Endothelial cell of umbilical vein (primary cell): ENCODE results near the gene NPIPB2. TPM values are rescaled to one million over a fixed set of nuclear protein-coding genes. Genes with fewer than 3 reads are reported as not detected.

Experiments
- BruUV-seq: library from RNA; stranded (reverse); fragments of 400-500 nt; replicated peaks from 2 replicates; lab custom pipeline; 2021; lab: Mats Ljungman, UMichigan
- CTCF ChIA-PET: fragments of 300-600, 350-600 bp; sonication (Branson Sonifier 250); formaldehyde crosslinking; loops from one replicate; lab custom pipeline; 2021; ENCODE audit warnings: antibody characterized with exemption, inconsistent platforms; lab: Charles Lee
- POLR2A ChIA-PET: fragments of 300-600, 350-600 bp; sonication (Branson Sonifier 250); formaldehyde crosslinking; loops from one replicate; lab custom pipeline; 2021; ENCODE audit warnings: antibody characterized with exemption, inconsistent platforms; lab: Charles Lee
- DNase-seq: peaks from one replicate; pipeline ENCODE4 v3.0.0-alpha.2; 2011; ENCODE audit warnings: low read depth, low spot score
- FAIRE-seq: peaks from 2 replicates; lab custom pipeline; 2011; peaks lifted over from hg19 to GRCh38; lab: Jason Lieb, UNC
- H2AFZ ChIP-seq: 2 replicates; pipeline ENCODE4 v1.6.0; 2012; ENCODE audit warnings: low read depth, low read length, control low read depth, inconsistent platforms
- H3K27ac ChIP-seq: 2 replicates; pipeline ENCODE4 v1.5.1; 2011; ENCODE audit warnings: low read depth, mild to moderate bottlenecking, control low read depth, low read length, moderate library complexity; ENCODE audit not compliant: insufficient read depth
- H3K27me3 ChIP-seq, 2 experiments: 2 replicates each; pipeline versions ENCODE4 v1.6.0 to v1.6.1; 2011; ENCODE audit warnings: low read length in 2 of 2, mixed read lengths in 1 of 2; ENCODE audit not compliant: control insufficient read depth in 2 of 2, insufficient read depth in 2 of 2
- H3K36me3 ChIP-seq, 2 experiments: 2 replicates in 1 of 2; 3 replicates in 1 of 2; pipeline ENCODE4 v1.5.1; 2011; ENCODE audit warnings: low read length in 2 of 2, mild to moderate bottlenecking in 1 of 2, moderate library complexity in 1 of 2; ENCODE audit not compliant: control insufficient read depth in 2 of 2, insufficient read depth in 2 of 2; ENCODE audit errors: extremely low read depth in 1 of 2
- H3K4me1 ChIP-seq: 3 replicates; pipeline ENCODE4 v1.5.1; 2011; ENCODE audit warnings: mild to moderate bottlenecking, low read length; ENCODE audit not compliant: control insufficient read depth, insufficient read depth; ENCODE audit errors: extremely low read depth
- H3K4me2 ChIP-seq: 2 replicates; pipeline ENCODE4 v1.6.1; 2011; ENCODE audit warnings: low read length, control low read depth, mixed read lengths; ENCODE audit not compliant: insufficient read depth
- H3K4me3 ChIP-seq, 3 experiments: fragments of 200-600 bp in 1 of 3; sonication (generic), shearing (Covaris generic) in 1 of 3; replicated peaks in 1 of 3; 2 replicates each; pipeline ENCODE4 v1.5.1; 2011 to 2016; ENCODE audit warnings: control low read depth in 3 of 3, low read length in 3 of 3, mild to moderate bottlenecking in 2 of 3, inconsistent platforms in 1 of 3, low read depth in 1 of 3, moderate library complexity in 1 of 3; ENCODE audit not compliant: insufficient read depth in 1 of 3
- H3K79me2 ChIP-seq: 2 replicates; pipeline ENCODE4 v1.6.0; 2012; ENCODE audit warnings: low read length, inconsistent platforms; ENCODE audit not compliant: control insufficient read depth, insufficient read depth
- H3K9ac ChIP-seq: replicated peaks from 2 replicates; pipeline ENCODE3; 2011; ENCODE audit warnings: low read length, control low read depth; ENCODE audit not compliant: insufficient read depth; ENCODE audit errors: extremely low read depth
- H3K9me1 ChIP-seq: replicated peaks from 3 replicates; pipeline ENCODE4 v1.6.0; 2011; ENCODE audit warnings: mild to moderate bottlenecking, low read length; ENCODE audit not compliant: control insufficient read depth, insufficient read depth; ENCODE audit errors: extremely low read depth
- H3K9me3 ChIP-seq: replicated peaks from 2 replicates; pipeline ENCODE4 v1.5.1; 2012; ENCODE audit warnings: low read length, inconsistent platforms; ENCODE audit not compliant: control insufficient read depth, insufficient read depth
- H4K20me1 ChIP-seq: replicated peaks from 2 replicates; pipeline ENCODE3; 2011; ENCODE audit warnings: mild to moderate bottlenecking, low read length; ENCODE audit not compliant: control insufficient read depth, insufficient read depth; ENCODE audit errors: extremely low read depth
- EZH2 ChIP-seq: IDR thresholded peaks from 2 replicates; pipeline ENCODE4 v1.6.1; 2012; ENCODE audit warnings: borderline replicate concordance, low read depth, mild to moderate bottlenecking, moderate library complexity, low read length, inconsistent platforms; ENCODE audit not compliant: severe bottlenecking
- FOS ChIP-seq: IDR thresholded peaks from 2 replicates; pipeline ENCODE4 v1.6.1; 2011; ENCODE audit warnings: mild to moderate bottlenecking, low read length, moderate library complexity, borderline replicate concordance; ENCODE audit not compliant: insufficient read depth
- JUN ChIP-seq: IDR thresholded peaks from 2 replicates; pipeline ENCODE4 v1.6.1; 2011; ENCODE audit warnings: borderline replicate concordance, low read depth; ENCODE audit not compliant: insufficient read length, insufficient read depth
- MAX ChIP-seq: IDR thresholded peaks from 2 replicates; pipeline ENCODE4 v1.6.1; 2011; ENCODE audit not compliant: insufficient read depth, insufficient read length
- MYC ChIP-seq: IDR thresholded peaks from one replicate; pipeline ENCODE4 v1.6.1; 2011; ENCODE audit warnings: mild to moderate bottlenecking, low read depth, low read length
- POLR2AphosphoS5 ChIP-seq: IDR thresholded peaks from 2 replicates; pipeline ENCODE4 v1.6.1; 2012; ENCODE audit warnings: low read depth, mild to moderate bottlenecking, control low read depth, low read length, moderate library complexity; ENCODE audit not compliant: insufficient read depth
- dilution Hi-C: fragments of 300-500 bp; cut with MboI; formaldehyde crosslinking; loops from one replicate; pipeline ENCODE4 v1.15.0; 2019; ENCODE audit warnings: low sequenced_read_pairs; ENCODE audit not compliant: extremely low pct_ligation_motif_present
- intact Hi-C: fragments of 100-400 bp; cut with micrococcal nuclease; formaldehyde crosslinking; loops from one replicate; pipeline ENCODE4 v1.10.0; 2022
- polyA plus RNA-seq, 4 experiments: library from polyadenylated mRNA; depleted of rRNA in 3 of 4; stranded (reverse) in 3 of 4; unstranded in 1 of 4; fragments of >200 nt; gene quantifications; 2 replicates each; pipeline versions ENCODE4 v1.2.1 to v1.2.3, GENCODE V29; 2011 to 2012; ENCODE audit warnings: missing spikeins in 1 of 4
- total RNA-seq: library from RNA; stranded (reverse); gene quantifications from 2 replicates; pipeline ENCODE4 v1.2.3, GENCODE V29; 2021
- TF ChIP-seq, protein P1 (sequence below), 2 donors: IDR thresholded peaks; 1 replicate in 1 of 2; 2 replicates in 1 of 2; pipeline ENCODE4 v1.5.1; 2011; ENCODE audit warnings: low read length in 2 of 2, mild to moderate bottlenecking in 2 of 2, moderate library complexity in 2 of 2, control low read depth in 1 of 2, inconsistent platforms in 1 of 2, low read depth in 1 of 2; ENCODE audit not compliant: insufficient read depth in 1 of 2; ENCODE audit errors: extremely low read depth in 1 of 2

The NPIPB2 gene
- total and polyA plus RNA-seq, 2 donors (not counting 3 experiments of a cell fraction or from before 2014, with no cell fraction given), result 5.8 to 15.4 TPM

- no peak overlapping the region for H3K9ac ChIP-seq
- H3K27me3 ChIP-seq, result no peaks in the 10 kb centered on the region
- no peak overlapping the region for H3K27ac ChIP-seq
- H2AFZ ChIP-seq, result no peak overlapping the region
- TF ChIP-seq JUN (no peak), MYC (no peak), EZH2 (no peak), MAX (no peak), FOS (no peak), POLR2AphosphoS5 (no peak)
- TF ChIP-seq, protein P1, sequence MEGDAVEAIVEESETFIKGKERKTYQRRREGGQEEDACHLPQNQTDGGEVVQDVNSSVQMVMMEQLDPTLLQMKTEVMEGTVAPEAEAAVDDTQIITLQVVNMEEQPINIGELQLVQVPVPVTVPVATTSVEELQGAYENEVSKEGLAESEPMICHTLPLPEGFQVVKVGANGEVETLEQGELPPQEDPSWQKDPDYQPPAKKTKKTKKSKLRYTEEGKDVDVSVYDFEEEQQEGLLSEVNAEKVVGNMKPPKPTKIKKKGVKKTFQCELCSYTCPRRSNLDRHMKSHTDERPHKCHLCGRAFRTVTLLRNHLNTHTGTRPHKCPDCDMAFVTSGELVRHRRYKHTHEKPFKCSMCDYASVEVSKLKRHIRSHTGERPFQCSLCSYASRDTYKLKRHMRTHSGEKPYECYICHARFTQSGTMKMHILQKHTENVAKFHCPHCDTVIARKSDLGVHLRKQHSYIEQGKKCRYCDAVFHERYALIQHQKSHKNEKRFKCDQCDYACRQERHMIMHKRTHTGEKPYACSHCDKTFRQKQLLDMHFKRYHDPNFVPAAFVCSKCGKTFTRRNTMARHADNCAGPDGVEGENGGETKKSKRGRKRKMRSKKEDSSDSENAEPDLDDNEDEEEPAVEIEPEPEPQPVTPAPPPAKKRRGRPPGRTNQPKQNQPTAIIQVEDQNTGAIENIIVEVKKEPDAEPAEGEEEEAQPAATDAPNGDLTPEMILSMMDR (IDR thresholded peaks at IDR 0.05; ENCODE audit: extremely low read depth in 1 of 2, insufficient read depth in 1 of 2, low read depth in 1 of 2, low read length in 2 of 2), result no peak
- H3K79me2 ChIP-seq, result no peaks in the 10 kb centered on the region
- H3K9me1 ChIP-seq, result no peaks in the 10 kb centered on the region
- H3K4me3 ChIP-seq, result no peak overlapping the region
- no peaks in the 10 kb centered on the region for H4K20me1 ChIP-seq
- CTCF ChIA-PET, result interaction anchor here (0.7 to 2.6 kb wide), 2 partner anchors 110 to 488 kb away, joined by 3 to 10 read pairs; no protein-coding TSS in a partner anchor
- FAIRE-seq, result no peak
- intact Hi-C loops (no loop called here), dilution Hi-C loops (no loop called here)
- H3K4me1 ChIP-seq, result no peaks in the 10 kb centered on the region
- no peaks in the 10 kb centered on the region for H3K9me3 ChIP-seq
- POLR2A ChIA-PET, result no interaction called here
- H3K36me3 ChIP-seq, result no peaks in the 10 kb centered on the region
- DNase-seq, result no peak
- BruUV-seq, result no TSS peak
- no peak overlapping the region for H3K4me2 ChIP-seq
Observed at GRCh38 chr16:11957591-11958395, 15.9 kb upstream of the NPIPB2 start.
